H1 (cell line): Measurements from ENCODE around the gene DOCK8. TPM values are rescaled to one million over a fixed set of nuclear protein-coding genes. Genes with fewer than 3 reads are reported as not detected.

Source experiments
- CHD2 ChIP-seq: IDR thresholded peaks from 2 replicates; pipeline ENCODE4 v1.6.1; 2012; ENCODE audit warnings: low read length, improper control_type of control experiment
- KDM5A ChIP-seq: fragments of 200-600 bp; IDR thresholded peaks from 2 replicates; pipeline ENCODE4 v1.7.1; 2012; ENCODE audit warnings: mild to moderate bottlenecking, low read length, inconsistent platforms, mixed read lengths
- MAFK ChIP-seq: IDR thresholded peaks from 2 replicates; pipeline ENCODE4 v1.6.1; 2012; ENCODE audit warnings: low read depth, mild to moderate bottlenecking, improper control_type of control experiment, low read length
- MAX ChIP-seq: IDR thresholded peaks from 2 replicates; pipeline ENCODE4 v1.6.1; 2012; ENCODE audit warnings: inconsistent platforms
- RAD21 ChIP-seq, 2 experiments: IDR thresholded peaks in 1 of 2; conservative IDR thresholded peaks in 1 of 2; 2 replicates each; pipeline ENCODE4 v1.6.1; 2011; ENCODE audit warnings: low read depth in 2 of 2, low read length in 2 of 2, improper control_type of control experiment in 1 of 2, inconsistent platforms in 1 of 2, mild to moderate bottlenecking in 1 of 2, moderate library complexity in 1 of 2
- SIN3A ChIP-seq, 2 experiments: IDR thresholded peaks in 1 of 2; conservative IDR thresholded peaks in 1 of 2; 2 replicates each; pipeline ENCODE4 v1.6.1; 2011 to 2012; ENCODE audit warnings: low read length in 2 of 2, improper control_type of control experiment in 1 of 2, low read depth in 1 of 2, mild to moderate bottlenecking in 1 of 2
- SRF ChIP-seq: IDR thresholded peaks from 2 replicates; pipeline ENCODE4 v1.6.1; 2011; ENCODE audit warnings: mild to moderate bottlenecking, low read depth, low read length, moderate library complexity
- polyA plus RNA-seq, 7 experiments: library from polyadenylated mRNA; depleted of rRNA in 3 of 7; stranded (reverse) in 5 of 7; unstranded in 2 of 7; fragments of >200 nt in 5 of 7; fragments of 200-250 nt in 2 of 7; gene quantifications; 1 replicate in 5 of 7; 2 replicates in 1 of 7; 4 replicates in 1 of 7; pipeline versions ENCODE4 v1.2.1 to v1.2.3, GENCODE V29; 2011 to 2013; ENCODE audit warnings: missing spikeins in 2 of 7, mixed read lengths in 2 of 7
- total RNA-seq: library from RNA; stranded (reverse); fragmentation: NEBNext Ultra II Directional; extraction: Animal tissue kit (Norgen Biotek cat#: 25700); gene quantifications from 2 replicates; pipeline ENCODE4 v1.2.1, GENCODE V29; 2021

DOCK8 gene
- total and polyA plus RNA-seq, 2 of the 8 experiments (the other 6 are each of a cell fraction or from before 2014, with no cell fraction given): 0.57 to 2.0 TPM

- TF ChIP-seq MAFK (no peak), KDM5A (no peak), MAX (no peak), CHD2 (no peak), SRF (no peak), RAD21 (IDR thresholded peaks at IDR 0.05 in 1 of 2, conservative IDR thresholded peaks at IDR 0.05 in 1 of 2; ENCODE audit: low read depth in 2 of 2, low read length in 2 of 2) (no peak), SIN3A (conservative IDR thresholded peaks at IDR 0.05 in 1 of 2, IDR thresholded peaks at IDR 0.05 in 1 of 2; ENCODE audit: low read depth in 1 of 2, low read length in 2 of 2) (no peak)
These were observed 217.0 kb downstream of the DOCK8 start (continued) for GRCh38 chr9:431701-432100.
